Suprapubic skin (tissue), 4 donors: ENCODE results near the gene CDH4.
"Not testable (repeated sequence)": the region's sequence is repeated elsewhere in the genome, so short reads cannot be mapped to it uniquely, and the experiment has no call there.

Source experiments
- CTCF ChIP-seq, 2 donors: fragments of 200-600 bp in 1 of 2; fragments of 450-650 bp in 1 of 2; sonication (generic) in 1 of 2; IDR thresholded peaks; one replicate each; pipeline ENCODE4 v1.5.1; 2016 to 2019; ENCODE audit warnings: antibody characterized with exemption in 2 of 2, mild to moderate bottlenecking in 1 of 2, moderate library complexity in 1 of 2
- EP300 ChIP-seq: sonication (generic); formaldehyde crosslinking; IDR thresholded peaks from one replicate; pipeline ENCODE4 v1.6.1; 2017; ENCODE audit warnings: antibody characterized with exemption
- POLR2A ChIP-seq, 2 donors: fragments of 450-650 bp; IDR thresholded peaks; one replicate each; pipeline ENCODE4 v1.6.1; 2017; ENCODE audit warnings: antibody characterized with exemption in 2 of 2, mild to moderate bottlenecking in 2 of 2, moderate library complexity in 2 of 2
- POLR2AphosphoS5 ChIP-seq, 3 donors: sonication (generic); formaldehyde crosslinking; IDR thresholded peaks; one replicate each; pipeline ENCODE4 v1.6.1; 2017; ENCODE audit warnings: antibody characterized with exemption in 3 of 3

DNA sequence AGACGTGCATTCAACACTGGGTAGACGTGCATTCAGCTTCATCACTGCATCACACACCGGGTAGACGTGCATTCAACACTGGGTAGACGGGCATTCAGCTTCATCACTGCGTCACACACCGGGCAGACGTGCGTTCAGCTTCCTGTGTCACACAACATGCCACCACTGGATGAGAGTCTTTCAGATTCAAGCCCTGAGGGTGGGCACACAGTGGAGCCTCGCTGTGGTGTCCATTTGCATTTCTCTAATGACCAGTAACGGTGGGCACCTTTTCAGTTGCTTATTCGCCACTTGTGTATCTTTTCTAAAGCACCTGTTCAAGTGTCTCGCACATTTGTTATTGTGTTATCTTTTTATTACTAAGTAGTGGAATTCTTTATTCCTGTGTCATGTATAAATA lies 719.5 kb downstream of the CDH4 start:
- TF ChIP-seq CTCF (IDR thresholded peaks at IDR 0.05); POLR2A (IDR thresholded peaks at IDR 0.05); EP300; POLR2AphosphoS5 (IDR thresholded peaks at IDR 0.05): not testable (repeated sequence)
